ENCODE measurements around the gene COL19A1. TPM values are rescaled to one million over a fixed set of nuclear protein-coding genes. Genes with fewer than 3 reads are reported as not detected.
"Not testable (repeated sequence)": the region's sequence is repeated elsewhere in the genome, so short reads cannot be mapped to it uniquely, and the experiment has no call there.

Gene COL19A1
- polyA plus RNA-seq, 4 donors = 2.1 to 3.3 (median 3.1) TPM

GRCh38 chr6:69865126-69865525 lies 1.2 kb upstream of the COL19A1 start:
- DNase-seq (ENCODE audit: low read depth in 4 of 4, low spot score in 2 of 4) = no peak

- peak; percentile 27 to 50 (median 31) for DNase-seq (ENCODE audit: low read depth in 4 of 4, low spot score in 2 of 4)
Measured at GRCh38 chr6:69866770-69867638, 648 bp downstream of the COL19A1 start.

DNA sequence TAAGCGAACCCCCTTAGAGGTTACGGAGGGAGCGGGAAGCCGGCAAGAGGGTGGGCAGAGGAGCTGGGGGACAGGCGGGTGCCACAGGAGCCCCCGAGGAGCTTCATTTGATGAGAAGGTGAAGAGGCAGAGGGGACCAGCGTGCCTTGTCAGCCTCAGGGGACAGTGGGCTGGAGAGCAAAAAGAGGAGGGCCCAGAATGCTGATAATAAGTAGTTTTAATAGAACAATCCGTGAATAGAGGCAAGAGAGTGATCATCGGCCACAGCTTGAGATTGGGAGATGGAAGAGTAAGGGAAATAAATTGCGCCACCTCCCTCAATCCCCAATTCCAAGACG lies 1.3 kb downstream of the COL19A1 start:
- no peak for DNase-seq (ENCODE audit: low read depth in 4 of 4, low spot score in 2 of 4)

GRCh38 chr6:69868252-69868804 lies 2.0 kb downstream of the COL19A1 start:
- DNase-seq (ENCODE audit: low read depth in 4 of 4, low spot score in 2 of 4) = no peak

DNA sequence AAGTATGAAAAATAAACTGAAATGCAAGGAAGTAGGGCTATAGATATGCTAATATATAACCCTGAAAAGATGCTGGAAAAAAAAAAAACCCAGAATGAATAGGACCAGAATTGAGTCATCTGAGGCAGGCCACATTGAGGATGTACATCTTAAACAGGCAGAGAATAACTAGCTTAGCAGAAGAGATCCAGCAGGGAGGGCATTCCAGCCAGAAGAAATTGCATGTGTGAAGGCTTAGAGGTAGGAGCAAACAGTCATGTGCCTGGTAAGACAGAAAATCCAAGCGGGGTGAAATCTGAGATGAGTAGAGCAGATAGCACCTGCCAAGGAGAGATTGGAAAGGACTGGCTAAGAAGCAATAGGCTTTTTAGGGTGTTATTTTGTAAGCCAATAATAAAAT lies 2.6 kb downstream of the COL19A1 start:
- no peak for DNase-seq (ENCODE audit: low read depth in 4 of 4, low spot score in 2 of 4)

GRCh38 chr6:69871107-69871506 lies 4.8 kb downstream of the COL19A1 start:
- DNase-seq (ENCODE audit: low read depth in 4 of 4, low spot score in 2 of 4) = no peak

GRCh38 chr6:69873291-69873690 lies 6.9 kb downstream of the COL19A1 start:
- no peak for DNase-seq (ENCODE audit: low read depth in 4 of 4, low spot score in 2 of 4)

DNA sequence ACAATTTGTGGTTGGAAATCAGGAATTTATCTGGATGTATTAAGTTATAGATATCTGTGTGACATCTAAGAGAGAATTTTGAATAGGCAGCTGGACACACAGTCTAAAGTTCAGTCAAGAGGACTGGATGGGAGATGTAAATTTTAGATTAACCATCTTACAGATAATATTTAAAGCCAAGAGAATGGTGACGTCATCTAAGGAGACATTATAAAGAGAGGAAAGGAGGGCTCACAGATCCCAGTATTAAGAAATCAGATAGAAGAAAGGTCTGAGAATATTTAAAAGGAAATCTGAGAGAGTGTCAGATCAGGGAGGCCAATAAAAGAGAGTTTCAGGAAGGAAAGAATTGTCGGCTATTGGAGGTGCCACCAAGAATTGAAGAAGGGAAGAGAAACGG lies 9.4 kb downstream of the COL19A1 start:
- DNase-seq (ENCODE audit: low read depth in 4 of 4, low spot score in 2 of 4) = no peak

GRCh38 chr6:69878795-69879194 lies 12.4 kb downstream of the COL19A1 start:
- DNase-seq (ENCODE audit: low read depth in 4 of 4, low spot score in 2 of 4) = no peak

GRCh38 chr6:69880601-69881000 lies 14.2 kb downstream of the COL19A1 start:
- DNase-seq (ENCODE audit: low read depth in 4 of 4, low spot score in 2 of 4) = no peak

DNA sequence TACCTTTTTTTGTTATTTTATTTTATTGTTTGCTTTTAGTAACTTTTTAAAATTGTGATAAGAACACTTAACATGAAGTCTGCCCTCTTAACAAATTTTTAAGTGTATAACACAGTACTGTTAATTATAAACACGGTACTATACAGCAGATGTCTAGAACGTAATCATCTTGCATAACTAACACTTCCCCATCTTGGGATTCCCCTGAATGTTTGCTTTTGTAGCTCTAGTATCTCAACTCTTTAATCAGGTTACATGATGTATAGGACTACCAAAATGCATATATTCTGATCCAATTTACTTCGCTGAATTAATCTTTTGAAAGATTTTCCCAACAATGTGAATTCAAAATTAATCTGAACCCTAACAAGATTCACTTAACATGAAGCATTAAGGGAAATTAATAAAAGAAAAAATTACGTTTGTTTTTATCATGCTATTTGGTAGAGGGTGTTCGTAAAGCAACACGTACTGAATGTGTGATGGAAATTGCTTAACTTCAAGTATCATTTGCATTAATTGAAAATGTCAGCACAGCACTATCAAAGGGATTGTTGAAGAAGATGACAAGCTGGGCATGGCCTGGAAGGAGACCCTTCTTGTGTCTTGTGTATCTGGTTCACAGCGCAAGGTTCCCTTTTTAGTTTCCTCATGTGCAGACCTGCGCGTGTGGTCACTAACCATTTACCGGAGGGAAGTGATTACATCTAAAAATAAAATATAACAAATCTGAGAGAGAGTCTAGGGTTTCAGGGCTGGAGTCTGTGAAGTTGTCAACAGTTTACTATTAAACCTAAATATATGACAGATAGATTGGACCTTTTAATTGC lies 15.2 kb downstream of the COL19A1 start:
- no peak for DNase-seq (ENCODE audit: low read depth in 4 of 4, low spot score in 2 of 4)

- DNase-seq (ENCODE audit: low read depth in 4 of 4, low spot score in 2 of 4) = no peak
Measured at GRCh38 chr6:69883551-69883950, 17.2 kb downstream of the COL19A1 start.

DNA sequence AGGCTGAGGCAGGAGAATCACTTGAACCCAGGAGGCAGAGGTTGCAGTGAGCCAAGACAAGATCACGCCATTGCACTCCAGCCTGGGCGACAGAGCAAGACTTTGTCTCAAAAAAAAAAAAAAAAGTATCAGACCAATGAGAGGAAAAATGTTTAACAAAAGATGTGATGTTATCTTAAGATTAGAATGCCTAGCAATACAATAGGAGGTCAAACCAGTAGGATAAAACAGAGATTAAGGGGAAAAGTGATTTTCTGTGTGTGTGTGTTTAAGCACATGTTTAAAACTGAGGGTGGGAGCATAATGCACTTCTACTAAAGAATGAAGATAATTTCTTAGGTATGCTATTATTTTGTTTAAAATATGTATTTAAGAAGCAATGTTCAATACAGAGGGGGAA lies 17.9 kb downstream of the COL19A1 start:
- DNase-seq (ENCODE audit: low read depth in 4 of 4, low spot score in 2 of 4) = no peak

GRCh38 chr6:69887026-69887425 lies 20.7 kb downstream of the COL19A1 start:
- no peak for DNase-seq (ENCODE audit: low read depth in 4 of 4, low spot score in 2 of 4)

GRCh38 chr6:69887714-69888345 lies 21.5 kb downstream of the COL19A1 start:
- DNase-seq (ENCODE audit: low read depth in 4 of 4, low spot score in 2 of 4) = no peak

DNA sequence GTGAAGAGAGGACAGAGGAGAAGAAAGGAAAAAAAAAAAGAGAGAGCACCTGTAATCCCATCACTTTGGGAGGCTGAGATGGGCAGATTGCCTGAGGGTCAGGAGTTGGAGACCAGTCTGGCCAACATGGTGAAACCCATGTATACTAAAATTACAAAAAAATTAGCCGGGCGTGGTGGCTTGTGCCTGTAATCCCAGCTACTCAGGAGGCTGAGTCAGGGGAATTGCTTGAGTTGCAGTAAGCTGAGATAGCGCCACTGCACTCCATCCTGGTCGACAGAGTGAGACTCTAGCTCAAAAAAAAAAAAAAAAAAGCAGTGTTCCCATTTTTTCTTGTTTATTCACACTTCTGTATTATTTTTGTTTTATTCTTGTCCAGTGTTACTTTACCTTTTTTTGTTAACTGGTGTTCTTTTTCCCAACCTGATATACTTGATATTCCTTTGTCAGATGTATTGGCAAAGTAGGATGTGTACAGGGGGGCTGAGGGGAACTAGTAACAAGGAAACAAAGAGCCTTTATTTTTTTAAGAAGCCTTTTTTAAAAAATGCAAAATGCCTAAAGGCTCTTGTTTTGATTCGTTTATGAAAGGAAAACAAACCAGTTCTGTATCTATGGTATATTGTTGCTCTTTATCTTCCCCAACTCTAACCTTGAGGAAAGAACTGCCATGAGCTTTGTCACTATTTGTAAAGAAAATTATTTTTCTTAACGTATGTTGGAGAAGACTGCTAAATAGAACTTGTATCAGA lies 22.3 kb downstream of the COL19A1 start:
- no peak for DNase-seq (ENCODE audit: low read depth in 4 of 4, low spot score in 2 of 4)

DNA sequence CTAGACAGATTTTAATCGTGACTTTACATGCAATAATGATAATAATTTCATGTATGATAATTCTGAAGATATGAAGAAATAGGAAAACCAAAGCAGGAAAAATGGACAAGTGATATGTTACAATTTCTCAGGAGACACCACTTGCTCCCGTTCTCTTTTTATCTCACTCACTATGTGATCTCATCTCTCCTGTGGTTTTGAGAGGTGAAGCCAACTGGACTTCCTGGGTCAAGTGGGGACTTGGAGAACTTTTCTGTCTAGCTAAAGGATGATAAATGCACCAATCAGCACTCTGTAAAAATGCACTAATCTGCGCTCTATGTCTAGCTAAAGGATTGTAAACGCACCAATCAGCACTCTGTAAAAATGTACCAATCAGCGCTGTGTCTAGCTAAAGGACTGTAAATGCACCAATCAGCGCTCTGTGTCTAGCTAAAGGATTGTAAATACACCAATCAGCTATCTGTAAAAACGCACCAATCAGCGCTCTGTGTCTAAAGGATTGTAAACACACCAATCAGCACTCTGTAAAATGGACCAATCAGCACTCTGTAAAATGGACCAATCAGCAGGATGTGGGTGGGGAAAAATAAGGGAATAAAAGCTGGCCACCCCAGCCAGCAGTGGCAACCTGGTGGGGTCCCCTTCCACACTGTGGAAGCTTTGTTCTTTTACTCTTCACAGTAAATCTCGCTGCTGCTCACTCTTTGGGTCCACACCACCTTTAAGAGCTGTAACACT lies 23.0 kb downstream of the COL19A1 start:
- not testable (repeated sequence) for DNase-seq (ENCODE audit: low read depth in 4 of 4, low spot score in 2 of 4)

DNA sequence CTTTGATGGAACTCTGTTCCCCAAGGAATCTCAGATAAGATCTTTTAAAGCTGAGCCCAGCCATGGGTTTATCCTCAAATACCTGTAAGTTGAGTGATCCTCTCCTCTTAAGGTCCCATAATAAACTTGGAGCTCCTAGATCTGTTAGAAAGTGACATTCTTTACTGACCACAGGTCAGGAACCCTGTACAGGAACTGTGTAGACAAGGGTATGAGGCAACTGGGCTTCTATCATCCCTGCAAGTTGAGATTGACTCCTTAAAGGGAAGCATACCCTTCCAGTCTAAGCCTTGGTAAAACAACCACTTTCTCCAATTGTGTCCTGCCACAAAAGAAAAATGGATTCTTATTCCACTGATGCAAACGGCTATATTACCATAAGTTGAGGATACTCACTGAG lies 26.2 kb downstream of the COL19A1 start:
- DNase-seq (ENCODE audit: low read depth in 4 of 4, low spot score in 2 of 4) = not testable (repeated sequence)

DNA sequence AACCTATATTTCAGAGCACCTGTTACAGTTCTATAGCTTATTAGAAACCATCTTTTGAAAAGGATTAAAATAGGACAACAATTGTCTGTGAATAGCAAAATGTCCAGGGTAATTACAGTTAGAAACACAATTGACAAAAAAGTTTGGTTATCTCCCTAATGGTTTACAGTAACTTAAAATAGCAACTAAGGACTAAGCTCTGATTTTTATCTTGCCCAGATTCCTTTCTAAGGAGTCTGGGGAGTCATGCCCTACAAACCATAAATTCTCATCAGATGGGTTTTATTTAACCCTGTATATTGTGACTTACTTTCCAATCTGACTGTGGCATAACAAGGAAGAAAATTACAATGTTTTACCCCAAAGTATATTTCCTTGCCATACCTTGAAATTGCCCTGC lies 26.9 kb downstream of the COL19A1 start:
- DNase-seq (ENCODE audit: low read depth in 4 of 4, low spot score in 2 of 4) = not testable (repeated sequence)

All from left renal cortex interstitium (tissue), 4 donors.